ENCODE results near the gene GPRIN3.
A peak's percentile ranks its signal among the peaks of the same experiment; 100 is the strongest.

Gene GPRIN3

DNA sequence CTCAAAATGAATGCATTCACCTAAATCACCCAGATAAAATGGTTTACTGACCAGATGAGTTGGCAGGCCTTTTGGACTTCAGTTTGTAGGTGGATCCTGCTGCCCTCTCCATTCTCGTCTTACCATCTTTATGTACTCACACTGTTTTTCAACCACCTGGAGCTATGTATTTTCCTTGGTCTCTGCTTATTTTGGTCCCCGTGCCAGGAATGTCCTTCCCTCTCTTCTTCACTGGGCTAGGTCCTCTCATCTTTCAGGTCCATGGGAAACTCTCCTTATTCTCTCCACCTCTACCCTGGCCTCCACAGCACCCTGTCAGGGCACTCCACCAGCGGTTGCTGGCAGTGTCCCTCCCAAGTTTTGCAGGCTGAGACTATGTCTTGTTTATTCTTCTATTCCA, 2.6 kb downstream of the GPRIN3 start:
- Histone ChIP-seq H4K20me1 (ENCODE audit: insufficient read depth, low read length) (0 out of 2 replicates have a peak, but pooled peaks cover 3% of the 10 kb centered on the region), H3K4me3 (ENCODE audit: low read length) (no peak overlapping the region), H3K27me3 (ENCODE audit: low read depth, low read length) (peaks cover 36% of the 10 kb centered on the region), H3K4me2 (ENCODE audit: low read length) (peak overlapping the region; percentile 83), H3K9me3 (ENCODE audit: insufficient read depth, low read length) (no peaks in the 10 kb centered on the region), H3K4me1 (ENCODE audit: low read length) (peaks cover 40% of the 10 kb centered on the region), H3K27ac (ENCODE audit: low read length) (no peak overlapping the region), H3K79me2 (ENCODE audit: low read length) (no peaks in the 10 kb centered on the region), H3K9ac (ENCODE audit: low read length) (no peak overlapping the region), H3K36me3 (replicated peaks; ENCODE audit: low read depth, low read length) (no peaks in the 10 kb centered on the region), H2AFZ (ENCODE audit: low read depth, low read length) (no peak overlapping the region)
- TF ChIP-seq, protein P1, sequence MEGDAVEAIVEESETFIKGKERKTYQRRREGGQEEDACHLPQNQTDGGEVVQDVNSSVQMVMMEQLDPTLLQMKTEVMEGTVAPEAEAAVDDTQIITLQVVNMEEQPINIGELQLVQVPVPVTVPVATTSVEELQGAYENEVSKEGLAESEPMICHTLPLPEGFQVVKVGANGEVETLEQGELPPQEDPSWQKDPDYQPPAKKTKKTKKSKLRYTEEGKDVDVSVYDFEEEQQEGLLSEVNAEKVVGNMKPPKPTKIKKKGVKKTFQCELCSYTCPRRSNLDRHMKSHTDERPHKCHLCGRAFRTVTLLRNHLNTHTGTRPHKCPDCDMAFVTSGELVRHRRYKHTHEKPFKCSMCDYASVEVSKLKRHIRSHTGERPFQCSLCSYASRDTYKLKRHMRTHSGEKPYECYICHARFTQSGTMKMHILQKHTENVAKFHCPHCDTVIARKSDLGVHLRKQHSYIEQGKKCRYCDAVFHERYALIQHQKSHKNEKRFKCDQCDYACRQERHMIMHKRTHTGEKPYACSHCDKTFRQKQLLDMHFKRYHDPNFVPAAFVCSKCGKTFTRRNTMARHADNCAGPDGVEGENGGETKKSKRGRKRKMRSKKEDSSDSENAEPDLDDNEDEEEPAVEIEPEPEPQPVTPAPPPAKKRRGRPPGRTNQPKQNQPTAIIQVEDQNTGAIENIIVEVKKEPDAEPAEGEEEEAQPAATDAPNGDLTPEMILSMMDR (IDR thresholded peaks at IDR 0.05; ENCODE audit: low read depth, low read length), result no peak
- TF ChIP-seq EZH2phosphoT487 (IDR thresholded peaks at IDR 0.05; ENCODE audit: low read depth), result no peak

- TF ChIP-seq, protein P1 (IDR thresholded peaks at IDR 0.05; ENCODE audit: low read depth, low read length), result no peak
- no peak for TF ChIP-seq EZH2phosphoT487 (IDR thresholded peaks at IDR 0.05; ENCODE audit: low read depth)
- no peaks in the 10 kb centered on the region for H3K79me2 ChIP-seq (ENCODE audit: low read length)
- H3K9me3 ChIP-seq (ENCODE audit: insufficient read depth, low read length), result no peaks in the 10 kb centered on the region
- peaks cover 36% of the 10 kb centered on the region for H3K27me3 ChIP-seq (ENCODE audit: low read depth, low read length)
- H3K36me3 ChIP-seq (replicated peaks; ENCODE audit: low read depth, low read length), result no peaks in the 10 kb centered on the region
- H3K27ac ChIP-seq (ENCODE audit: low read length), result no peak overlapping the region
- H2AFZ ChIP-seq (ENCODE audit: low read depth, low read length), result no peak overlapping the region
- peaks cover 49% of the 10 kb centered on the region for H3K4me1 ChIP-seq (ENCODE audit: low read length)
- H3K9ac ChIP-seq (ENCODE audit: low read length), result no peak overlapping the region
- H3K4me2 ChIP-seq (ENCODE audit: low read length), result no peak overlapping the region
- no peak overlapping the region for H3K4me3 ChIP-seq (ENCODE audit: low read length)
- 0 out of 2 replicates have a peak, but pooled peaks cover 3% of the 10 kb centered on the region for H4K20me1 ChIP-seq (ENCODE audit: insufficient read depth, low read length)
Observed at GRCh38 chr4:89303814-89304388, 3.7 kb downstream of the GPRIN3 start.

GRCh38 chr4:89303177-89303576, 4.4 kb downstream of the GPRIN3 start:
- no peaks in the 10 kb centered on the region for H3K79me2 ChIP-seq (ENCODE audit: low read length)
- H3K27ac ChIP-seq (ENCODE audit: low read length), result no peak overlapping the region
- H3K9ac ChIP-seq (ENCODE audit: low read length), result no peak overlapping the region
- no peak overlapping the region for H3K4me3 ChIP-seq (ENCODE audit: low read length)
- H3K27me3 ChIP-seq (ENCODE audit: low read depth, low read length), result peaks cover 31% of the 10 kb centered on the region
- no peak overlapping the region for H3K4me2 ChIP-seq (ENCODE audit: low read length)
- no peak overlapping the region for H2AFZ ChIP-seq (ENCODE audit: low read depth, low read length)
- H3K36me3 ChIP-seq (replicated peaks; ENCODE audit: low read depth, low read length), result no peaks in the 10 kb centered on the region
- H4K20me1 ChIP-seq (ENCODE audit: insufficient read depth, low read length), result 0 out of 2 replicates have a peak, but pooled peaks cover 3% of the 10 kb centered on the region
- no peaks in the 10 kb centered on the region for H3K9me3 ChIP-seq (ENCODE audit: insufficient read depth, low read length)
- TF ChIP-seq EZH2phosphoT487 (IDR thresholded peaks at IDR 0.05; ENCODE audit: low read depth), result no peak
- TF ChIP-seq, protein P1 (IDR thresholded peaks at IDR 0.05; ENCODE audit: low read depth, low read length), result no peak
- H3K4me1 ChIP-seq (ENCODE audit: low read length), result peaks cover 53% of the 10 kb centered on the region

- 0 out of 2 replicates have a peak, but pooled peaks cover 3% of the 10 kb centered on the region for H4K20me1 ChIP-seq (ENCODE audit: insufficient read depth, low read length)
- no peaks in the 10 kb centered on the region for H3K79me2 ChIP-seq (ENCODE audit: low read length)
- no peaks in the 10 kb centered on the region for H3K9me3 ChIP-seq (ENCODE audit: insufficient read depth, low read length)
- H3K4me3 ChIP-seq (ENCODE audit: low read length), result no peak overlapping the region
- TF ChIP-seq, protein P1 (IDR thresholded peaks at IDR 0.05; ENCODE audit: low read depth, low read length), result no peak
- TF ChIP-seq EZH2phosphoT487 (IDR thresholded peaks at IDR 0.05; ENCODE audit: low read depth), result no peak
- peaks cover 60% of the 10 kb centered on the region for H3K4me1 ChIP-seq (ENCODE audit: low read length)
- H3K4me2 ChIP-seq (ENCODE audit: low read length), result no peak overlapping the region
- no peak overlapping the region for H3K27ac ChIP-seq (ENCODE audit: low read length)
- H2AFZ ChIP-seq (ENCODE audit: low read depth, low read length), result no peak overlapping the region
- H3K9ac ChIP-seq (ENCODE audit: low read length), result no peak overlapping the region
- H3K36me3 ChIP-seq (replicated peaks; ENCODE audit: low read depth, low read length), result no peaks in the 10 kb centered on the region
- H3K27me3 ChIP-seq (ENCODE audit: low read depth, low read length), result peaks cover 29% of the 10 kb centered on the region
Observed at GRCh38 chr4:89301902-89302301, 5.7 kb downstream of the GPRIN3 start.

Measured in OCI-LY3 (cell line).